Adrenal gland (tissue), 12 donors: ENCODE measurements around the gene NDUFAF2. TPM values are rescaled to one million over a fixed set of nuclear protein-coding genes. Genes with fewer than 3 reads are reported as not detected.

Experiments used
- DNase-seq, 7 donors: peaks; one replicate each; pipeline ENCODE4 v3.0.0-alpha.2; 2019 to 2020
- H3K27ac ChIP-seq, 5 donors: fragments of 200-600 bp; sonication (generic) in 4 of 5; 1 replicate in 3 of 5; 2 replicates in 2 of 5; pipeline versions ENCODE4 v1.5.1 to v1.8.0; 2016 to 2020; ENCODE audit warnings: mild to moderate bottlenecking in 1 of 5
- H3K27me3 ChIP-seq: fragments of 200-600 bp; 2 replicates; pipeline ENCODE4 v1.8.0; 2021
- H3K36me3 ChIP-seq, 2 donors: fragments of 200-600 bp; replicated peaks in 1 of 2; 1 replicate in 1 of 2; 2 replicates in 1 of 2; pipeline versions ENCODE4 v1.5.1 to v1.8.0; 2018 to 2022
- H3K4me1 ChIP-seq, 2 donors: fragments of 200-600 bp; replicated peaks in 1 of 2; 1 replicate in 1 of 2; 2 replicates in 1 of 2; pipeline versions ENCODE4 v1.5.1 to v1.8.0; 2018 to 2021
- H3K4me3 ChIP-seq, 4 donors: fragments of 200-600 bp; sonication (generic) in 3 of 4; one replicate each; pipeline ENCODE4 v1.5.1; 2016 to 2018
- H3K9me3 ChIP-seq, 3 donors: fragments of 200-600 bp; sonication (generic) in 1 of 3; replicated peaks in 1 of 3; 1 replicate in 2 of 3; 2 replicates in 1 of 3; pipeline versions ENCODE4 v1.5.1 to v1.8.0; 2016 to 2021
- CTCF ChIP-seq, 6 experiments: fragments of 450-650 bp in 4 of 6; fragments of 200-600 bp in 2 of 6; sonication (generic) in 1 of 6; IDR thresholded peaks; 1 replicate in 5 of 6; 2 replicates in 1 of 6; pipeline versions ENCODE4 v1.5.1 to v1.8.0; 2016 to 2021; ENCODE audit warnings: antibody characterized with exemption in 6 of 6, mild to moderate bottlenecking in 2 of 6, moderate library complexity in 1 of 6
- POLR2A ChIP-seq, 2 donors: fragments of 450-650 bp; IDR thresholded peaks; one replicate each; pipeline ENCODE4 v1.6.1; 2017; ENCODE audit warnings: antibody characterized with exemption in 2 of 2, mild to moderate bottlenecking in 2 of 2, moderate library complexity in 1 of 2
- WGBS, 4 donors: extraction: QIAGEN DNeasy Blood & Tissue Kit in 2 of 4; methylation state at CpG; one replicate each; pipeline versions ENCODE4 v1.1.5 to v1.1.7; 2013 to 2017; 5-methylcytosine and 5-hydroxymethylcytosine counted together
- intact Hi-C, 2 donors: fragments of 100-400 bp; cut with DNase I; formaldehyde crosslinking; loops; one replicate each; pipeline versions ENCODE4 v1.14.1 to v1.15.0; 2022 to 2023
- polyA plus RNA-seq, 3 donors: library from polyadenylated mRNA; stranded (reverse); fragments of 200-250 nt in 2 of 3; fragments of 350-450 nt in 1 of 3; fragmentation: Illumina TruSeq in 1 of 3; extraction: RNeasy Lipid Tissue Mini Kit (QIAGEN cat#74804) in 1 of 3; gene quantifications; one replicate each; pipeline ENCODE4 v1.2.3, GENCODE V29; 2013 to 2014
- total RNA-seq, 9 donors: library from RNA; depleted of rRNA in 4 of 9; stranded (reverse); fragments of >200 nt in 4 of 9; fragments of 120-200 nt in 1 of 9; fragmentation: NEBNext Ultra II Directional in 1 of 9; extraction: Animal tissue kit (Norgen Biotek cat#: 25700) in 1 of 9; gene quantifications; one replicate each; pipeline versions ENCODE4 v1.1.0 to v1.2.4, GENCODE V29; 2013 to 2023
- donor health status: healthy with polysubstance abuse.
- donor health status: Bipolar disorder and iron deficiency.
- donor health status: DM: yes; HTN: yes; CAD: no.
- donor health status: DM: no; HTN: no; CAD: no.
- donor health status: DM: no; HTN: no; CAD: no.
- donor health status: DM: yes; HTN: yes; CAD: no.

Gene NDUFAF2
- total and polyA plus RNA-seq, 12 donors = 12.0 to 127 (median 31.2) TPM

- Histone ChIP-seq H3K9me3 (no peaks in the 10 kb centered on the region), H3K36me3 (no peaks in the 10 kb centered on the region), H3K27me3 (no peaks in the 10 kb centered on the region), H3K4me1 (peaks cover 8 to 10% of the 10 kb centered on the region in 2 donors), H3K27ac (no peak overlapping the region), H3K4me3 (no peak overlapping the region)
- intact Hi-C loops = no loop called here
- TF ChIP-seq CTCF (IDR thresholded peaks at IDR 0.05) (no peak), POLR2A (IDR thresholded peaks at IDR 0.05) (no peak)
- 75 to 83% (median 78%) methylated on average over 3 of the region's 3 CpGs for WGBS, 4 donors
- peak in 2 of 7 donors; percentile 12 to 34 for DNase-seq
These were observed 75.4 kb downstream of the NDUFAF2 start for GRCh38 chr5:61020415-61020814.

- intact Hi-C loops = no loop called here
- Histone ChIP-seq H3K9me3 (no peaks in the 10 kb centered on the region), H3K27me3 (no peaks in the 10 kb centered on the region), H3K36me3 (no peaks in the 10 kb centered on the region), H3K4me3 (no peak overlapping the region), H3K4me1 (peaks cover 8 to 10% of the 10 kb centered on the region in 2 donors), H3K27ac (peak overlapping the region in 1 of 5 donors; percentile 23)
- 28 to 47% (median 41%) methylated on average over 1 of the region's 1 CpG for WGBS, 4 donors
- TF ChIP-seq CTCF (IDR thresholded peaks at IDR 0.05) (no peak), POLR2A (IDR thresholded peaks at IDR 0.05) (no peak)
- no peak for DNase-seq
These were observed 78.1 kb downstream of the NDUFAF2 start for GRCh38 chr5:61023131-61023530.

GRCh38 chr5:61026004-61026403, 81.0 kb downstream of the NDUFAF2 start:
- WGBS, 4 donors = 67 to 82% (median 78%) methylated on average over 2 of the region's 2 CpGs
- no peak overlapping the region for H3K4me3 ChIP-seq
- H3K27ac ChIP-seq = no peak overlapping the region
- H3K36me3 ChIP-seq = no peaks in the 10 kb centered on the region
- no peaks in the 10 kb centered on the region for H3K27me3 ChIP-seq
- H3K4me1 ChIP-seq = peaks cover 4 to 8% of the 10 kb centered on the region in 2 donors
- no peaks in the 10 kb centered on the region for H3K9me3 ChIP-seq
- intact Hi-C loops = no loop called here
- TF ChIP-seq CTCF (IDR thresholded peaks at IDR 0.05) (no peak), POLR2A (IDR thresholded peaks at IDR 0.05) (no peak)
- no peak for DNase-seq

- no peak for TF ChIP-seq POLR2A (IDR thresholded peaks at IDR 0.05)
- TF ChIP-seq CTCF (IDR thresholded peaks at IDR 0.05) = no peak
These were observed 83.4 kb downstream of the NDUFAF2 start for GRCh38 chr5:61028382-61028781.

More at GRCh38 chr5:61028382-61028781, 83.4 kb downstream of the NDUFAF2 start:
- Histone ChIP-seq H3K27ac (no peak overlapping the region), H3K36me3 (no peaks in the 10 kb centered on the region), H3K4me1 (peaks cover 4% of the 10 kb centered on the region in 2 donors), H3K9me3 (no peaks in the 10 kb centered on the region), H3K4me3 (no peak overlapping the region), H3K27me3 (no peaks in the 10 kb centered on the region)
- WGBS, 4 donors = 84 to 98% (median 95%) methylated on average over 1 of the region's 1 CpG
- intact Hi-C loops = no loop called here
- no peak for DNase-seq
